Erythroblast (primary cell): ENCODE results near the gene C16orf96.

Experiments
- GATA1 ChIP-seq: IDR thresholded peaks from 2 replicates; pipeline ENCODE4 v1.6.1; 2011; ENCODE audit warnings: low read depth, mild to moderate bottlenecking, control low read depth, low read length, moderate library complexity
- POLR2A ChIP-seq: IDR thresholded peaks from 2 replicates; pipeline ENCODE4 v1.6.1; 2011; ENCODE audit warnings: mild to moderate bottlenecking, low read length

GRCh38 chr16:4557973-4558372, 1.8 kb downstream of the C16orf96 start:
- TF ChIP-seq GATA1 (no peak), POLR2A (no peak)
